Stimulated activated naive CD8-positive, alpha-beta T cell treated with anti-CD3 and anti-CD28 coated beads, Interleukin-15, amount 100 ng/mL, for 72 hours (primary cell): ENCODE measurements around the gene CLOCK.
A peak's percentile ranks its signal among the peaks of the same experiment; 100 is the strongest.

ENCODE experiments used
- ATAC-seq: fragments of 150-1000 bp; cut with Tn5 transposase; 2 replicates; pipeline ENCODE4 v1.10.0; 2021; ENCODE audit warnings: mild to moderate bottlenecking, moderate library complexity
- DNase-seq, 2 donors: peaks; one replicate each; pipeline ENCODE4 v3.0.0; 2021 to 2022
- H3K27ac Mint-ChIP-seq, 2 donors: one replicate each; pipeline ENCODE4 v1.8.0; 2022; ENCODE audit warnings: mild to moderate bottlenecking in 2 of 2, mixed read lengths in 2 of 2, moderate library complexity in 2 of 2
- H3K27me3 Mint-ChIP-seq: one replicate; pipeline ENCODE4 v1.8.0; 2022; ENCODE audit warnings: mixed read lengths
- H3K4me1 Mint-ChIP-seq: one replicate; pipeline ENCODE4 v1.8.0; 2022; ENCODE audit warnings: mild to moderate bottlenecking, mixed read lengths
- H3K4me3 Mint-ChIP-seq, 2 donors: one replicate each; pipeline ENCODE4 v1.8.0; 2022; ENCODE audit warnings: mild to moderate bottlenecking in 2 of 2, mixed read lengths in 2 of 2, moderate library complexity in 1 of 2
- H3K9me3 Mint-ChIP-seq, 2 donors: one replicate each; pipeline ENCODE4 v1.8.0; 2022; ENCODE audit warnings: mixed read lengths in 2 of 2

The CLOCK gene

GRCh38 chr4:55547918-55548317 lies 1.2 kb upstream of the CLOCK start:
- Mint-ChIP-seq H3K4me1 (peaks cover 53% of the 10 kb centered on the region), H3K4me3 (peak overlapping the region; percentile 87 to 96), H3K27me3 (peaks cover 12% of the 10 kb centered on the region), H3K9me3 (no peaks in the 10 kb centered on the region), H3K27ac (no peak overlapping the region)
- DNase-seq (no peak), ATAC-seq (no peak)

- ATAC-seq: no peak
- DNase-seq: no peak
- peak overlapping the region; percentile 87 to 96 for H3K4me3 Mint-ChIP-seq
- no peaks in the 10 kb centered on the region for H3K9me3 Mint-ChIP-seq
- peak overlapping the region in 1 of 2 donors; percentile 94 for H3K27ac Mint-ChIP-seq
- peaks cover 12% of the 10 kb centered on the region for H3K27me3 Mint-ChIP-seq
- peaks cover 58% of the 10 kb centered on the region for H3K4me1 Mint-ChIP-seq
Measured at GRCh38 chr4:55547466-55547770, 709 bp upstream of the CLOCK start.

- Mint-ChIP-seq H3K27ac (peak overlapping the region in 1 of 2 donors; percentile 54), H3K9me3 (no peaks in the 10 kb centered on the region), H3K4me3 (peak overlapping the region; percentile 89 to 96), H3K27me3 (peaks cover 12% of the 10 kb centered on the region), H3K4me1 (peaks cover 56% of the 10 kb centered on the region)
- DNase-seq (no peak), ATAC-seq (peak; percentile 68)
Measured at GRCh38 chr4:55546506-55546755, 278 bp downstream of the CLOCK start.

GRCh38 chr4:55545641-55546505 lies 836 bp downstream of the CLOCK start:
- peak overlapping the region; percentile 91 to 93 for H3K27ac Mint-ChIP-seq
- peaks cover 51% of the 10 kb centered on the region for H3K4me1 Mint-ChIP-seq

DNA sequence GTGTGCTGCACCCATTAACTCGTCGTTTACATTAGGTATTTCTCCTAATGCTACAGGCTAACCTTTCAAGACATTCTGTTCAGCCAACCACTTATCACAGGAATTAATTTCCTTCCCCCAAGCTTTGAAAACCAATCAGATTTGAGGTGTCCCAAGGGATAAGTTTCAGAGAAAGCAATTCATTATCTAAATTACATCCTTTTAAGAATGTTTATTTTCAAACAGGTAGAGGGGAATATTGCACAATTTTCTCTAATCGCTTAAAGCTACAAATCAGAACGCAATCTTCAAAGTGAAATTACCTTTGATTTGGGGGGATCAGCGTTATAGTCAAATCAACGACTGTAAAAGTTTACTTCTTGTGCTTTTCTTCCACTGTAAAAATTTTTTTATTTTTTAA lies 1.6 kb downstream of the CLOCK start:
- Mint-ChIP-seq H3K4me3 (peak overlapping the region; percentile 89 to 90), H3K9me3 (no peaks in the 10 kb centered on the region), H3K27me3 (peaks cover 12% of the 10 kb centered on the region), H3K4me1 (peaks cover 51% of the 10 kb centered on the region), H3K27ac (peak overlapping the region in 1 of 2 donors; percentile 25)
- ATAC-seq (no peak), DNase-seq (no peak)

More at GRCh38 chr4:55545641-55546505, 836 bp downstream of the CLOCK start:
- H3K4me3 Mint-ChIP-seq: peak overlapping the region; percentile 89 to 96
- DNase-seq (peak; percentile 64 to 71), ATAC-seq (peak; percentile 52)
- H3K27me3 Mint-ChIP-seq: peaks cover 12% of the 10 kb centered on the region
- H3K9me3 Mint-ChIP-seq: no peaks in the 10 kb centered on the region

GRCh38 chr4:55543858-55544257 lies 2.9 kb downstream of the CLOCK start:
- Mint-ChIP-seq H3K4me1 (peaks cover 43% of the 10 kb centered on the region), H3K4me3 (peak overlapping the region in 1 of 2 donors; percentile 90), H3K9me3 (no peaks in the 10 kb centered on the region), H3K27ac (no peak overlapping the region), H3K27me3 (peaks cover 5% of the 10 kb centered on the region)
- DNase-seq (no peak), ATAC-seq (no peak)

DNA sequence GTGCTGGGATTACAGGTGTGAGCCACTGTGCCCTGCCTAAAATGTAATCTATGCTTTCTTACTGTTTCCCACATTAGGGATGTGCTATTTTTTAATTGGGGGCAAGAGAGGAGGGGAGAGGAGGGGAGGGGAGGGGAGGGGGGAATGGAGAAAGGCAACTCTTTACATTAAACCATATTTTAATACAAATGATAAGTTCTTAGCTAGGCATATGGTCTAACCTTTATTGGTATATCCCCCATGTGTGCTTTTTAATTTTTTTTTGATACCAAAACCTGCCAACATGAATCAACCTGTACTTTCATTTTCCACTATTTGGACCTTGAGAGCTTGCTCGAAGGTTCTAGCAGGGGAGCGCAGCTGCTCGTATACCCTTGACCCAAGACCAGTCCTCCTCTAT lies 6.4 kb downstream of the CLOCK start:
- H3K27ac Mint-ChIP-seq: no peak overlapping the region
- peaks cover 50% of the 10 kb centered on the region for H3K4me1 Mint-ChIP-seq
- no peaks in the 10 kb centered on the region for H3K9me3 Mint-ChIP-seq
- H3K27me3 Mint-ChIP-seq: no peaks in the 10 kb centered on the region
- no peak overlapping the region for H3K4me3 Mint-ChIP-seq
- ATAC-seq (no peak), DNase-seq (no peak)

GRCh38 chr4:55539658-55540057 lies 7.1 kb downstream of the CLOCK start:
- Mint-ChIP-seq H3K27ac (no peak overlapping the region), H3K4me1 (peaks cover 46% of the 10 kb centered on the region), H3K27me3 (no peaks in the 10 kb centered on the region), H3K4me3 (no peak overlapping the region), H3K9me3 (peaks cover 0 to under 1% of the 10 kb centered on the region in 2 donors)
- DNase-seq: no peak
- no peak for ATAC-seq

DNA sequence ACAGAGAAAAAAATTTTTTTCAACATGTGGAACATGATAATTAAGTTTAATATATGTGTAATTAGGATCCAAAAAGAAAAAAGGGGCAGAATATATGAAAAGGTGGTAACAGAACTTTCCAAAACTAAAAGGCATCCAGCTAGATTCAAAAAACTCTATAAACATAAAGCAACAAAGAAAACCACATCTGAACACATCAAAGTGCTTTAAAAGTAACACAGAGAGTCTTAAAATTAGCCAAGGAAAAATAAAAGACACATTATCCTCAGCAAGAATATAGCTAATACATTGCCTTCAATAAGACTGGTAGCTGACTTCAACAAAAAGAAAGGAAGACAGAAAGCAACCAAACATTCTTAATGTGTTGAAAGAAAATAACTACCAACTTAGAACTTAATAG lies 8.2 kb downstream of the CLOCK start:
- Mint-ChIP-seq H3K4me3 (no peak overlapping the region), H3K27ac (no peak overlapping the region), H3K4me1 (peaks cover 36% of the 10 kb centered on the region), H3K9me3 (peaks cover 9 to 10% of the 10 kb centered on the region in 2 donors), H3K27me3 (no peaks in the 10 kb centered on the region)
- no peak for ATAC-seq
- no peak for DNase-seq

- ATAC-seq: no peak
- H3K27ac Mint-ChIP-seq: no peak overlapping the region
Measured at GRCh38 chr4:55534306-55534705, 12.4 kb downstream of the CLOCK start.

DNA sequence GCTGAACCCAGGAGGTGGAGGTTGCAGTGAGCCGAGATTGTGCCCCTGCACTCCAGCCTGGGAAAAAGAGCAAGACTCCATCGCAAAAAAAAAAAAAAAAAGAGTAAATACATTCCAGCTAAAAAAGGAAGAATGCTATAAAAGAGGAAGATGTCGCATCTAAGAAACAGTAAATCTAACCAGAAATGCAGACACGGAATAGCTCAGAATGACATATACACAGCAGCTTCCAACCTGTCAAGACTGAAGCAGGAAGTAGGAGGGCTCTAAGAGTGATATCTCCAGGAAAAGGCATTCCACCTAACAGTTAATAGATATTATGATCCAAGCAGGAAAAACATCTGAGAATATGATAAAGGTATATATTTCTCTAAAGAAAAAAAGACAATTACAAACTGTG lies 16.0 kb downstream of the CLOCK start:
- Mint-ChIP-seq H3K27me3 (no peaks in the 10 kb centered on the region), H3K4me1 (peaks cover 10% of the 10 kb centered on the region), H3K4me3 (no peak overlapping the region), H3K27ac (no peak overlapping the region), H3K9me3 (peaks cover 16 to 25% of the 10 kb centered on the region in 2 donors)
- no peak for ATAC-seq
- DNase-seq: no peak

More at GRCh38 chr4:55534306-55534705, 12.4 kb downstream of the CLOCK start:
- DNase-seq: no peak
- H3K4me1 Mint-ChIP-seq: peaks cover 28% of the 10 kb centered on the region
- no peak overlapping the region for H3K4me3 Mint-ChIP-seq
- H3K27me3 Mint-ChIP-seq: no peaks in the 10 kb centered on the region
- peaks cover 16 to 25% of the 10 kb centered on the region in 2 donors for H3K9me3 Mint-ChIP-seq

DNA sequence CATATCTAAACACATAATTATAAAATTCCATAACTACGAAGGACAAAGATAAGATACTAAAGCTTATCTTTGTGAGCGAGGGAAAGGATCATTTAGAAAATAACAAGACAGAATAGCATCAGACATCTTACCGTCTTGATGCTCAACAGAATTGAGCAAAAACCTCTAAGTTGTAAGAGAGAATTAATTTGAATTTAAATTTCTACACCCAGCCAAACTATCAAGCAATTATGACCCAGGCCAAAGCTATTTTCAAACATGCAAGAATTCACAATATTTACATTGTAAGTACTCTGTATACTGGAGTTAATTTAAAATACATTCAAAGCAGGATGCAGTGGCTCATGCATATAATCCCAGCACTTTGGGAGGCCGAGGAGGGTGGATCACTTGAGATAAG lies 16.5 kb downstream of the CLOCK start:
- DNase-seq (no peak), ATAC-seq (no peak)
- Mint-ChIP-seq H3K9me3 (peaks cover 16 to 25% of the 10 kb centered on the region in 2 donors), H3K4me3 (no peak overlapping the region), H3K27me3 (no peaks in the 10 kb centered on the region), H3K4me1 (peaks cover 10% of the 10 kb centered on the region), H3K27ac (no peak overlapping the region)

DNA sequence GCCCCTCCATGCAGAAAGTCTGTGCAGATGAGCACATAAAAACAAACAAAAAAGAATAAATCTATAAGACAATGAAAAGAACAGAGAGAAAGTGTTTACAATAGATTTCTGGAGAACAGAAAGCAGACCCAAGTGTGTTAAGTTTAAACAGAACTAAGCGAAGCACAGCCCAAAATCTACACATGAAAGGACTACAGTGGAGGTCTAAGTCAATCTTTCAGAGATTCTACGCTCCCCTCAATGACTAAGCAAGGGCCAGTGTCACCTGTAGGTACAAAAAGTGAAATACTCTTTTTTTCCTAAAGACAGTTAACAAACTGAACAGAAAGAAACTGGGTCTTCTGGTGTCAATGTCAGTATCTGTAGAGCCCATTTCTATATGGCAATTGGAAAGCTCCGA lies 18.2 kb downstream of the CLOCK start:
- Mint-ChIP-seq H3K4me1 (peaks cover 10% of the 10 kb centered on the region), H3K27me3 (no peaks in the 10 kb centered on the region), H3K27ac (peak overlapping the region in 1 of 2 donors; percentile 11), H3K9me3 (peaks cover 7 to 15% of the 10 kb centered on the region in 2 donors), H3K4me3 (no peak overlapping the region)
- no peak for DNase-seq
- no peak for ATAC-seq

- Mint-ChIP-seq H3K4me1 (no peaks in the 10 kb centered on the region), H3K9me3 (no peaks in the 10 kb centered on the region), H3K27ac (peak overlapping the region in 1 of 2 donors; percentile 82), H3K27me3 (no peaks in the 10 kb centered on the region), H3K4me3 (no peak overlapping the region)
- ATAC-seq (no peak), DNase-seq (no peak)
Measured at GRCh38 chr4:55524844-55525571, 21.7 kb downstream of the CLOCK start.

GRCh38 chr4:55518442-55518841 lies 28.3 kb downstream of the CLOCK start:
- Mint-ChIP-seq H3K27me3 (no peaks in the 10 kb centered on the region), H3K9me3 (peaks cover 0 to 5% of the 10 kb centered on the region in 2 donors), H3K27ac (no peak overlapping the region), H3K4me3 (no peak overlapping the region), H3K4me1 (peaks cover 5% of the 10 kb centered on the region)
- no peak for DNase-seq
- ATAC-seq: no peak

DNA sequence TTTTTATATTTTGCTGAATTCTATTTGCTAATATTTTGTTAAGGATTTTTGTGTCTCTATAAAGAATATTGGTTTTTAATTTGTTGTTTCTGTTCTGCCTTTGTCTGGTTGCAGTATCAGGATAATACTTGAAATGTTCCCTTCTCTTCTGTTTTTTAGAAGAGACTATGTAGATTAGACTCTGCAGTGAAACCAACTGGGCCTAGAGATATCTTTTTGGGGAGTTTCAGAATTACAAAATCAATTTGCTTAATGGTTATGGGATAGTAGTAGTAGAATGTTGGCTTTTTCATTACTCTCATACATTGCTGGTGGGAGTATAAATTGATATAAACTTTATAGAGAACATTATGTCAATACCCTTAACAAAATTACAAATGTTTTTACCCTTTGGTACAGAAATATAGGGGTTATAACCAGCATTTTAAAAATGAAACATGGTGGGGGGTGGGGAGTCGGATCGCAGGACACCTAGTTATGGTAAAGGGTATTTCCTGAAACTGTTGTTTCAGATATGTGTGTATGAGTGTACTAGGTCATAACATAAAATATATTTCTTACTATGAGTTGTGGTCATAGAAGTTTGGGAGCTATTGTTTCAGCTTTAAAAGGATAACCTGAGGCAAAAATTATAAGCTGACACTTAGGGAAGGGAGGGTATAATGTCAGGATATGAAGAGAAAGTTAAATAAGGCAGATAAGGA lies 29.0 kb downstream of the CLOCK start:
- DNase-seq (no peak), ATAC-seq (no peak)
- H3K4me3 Mint-ChIP-seq: no peak overlapping the region
- peaks cover 0 to 5% of the 10 kb centered on the region in 2 donors for H3K9me3 Mint-ChIP-seq
- H3K27me3 Mint-ChIP-seq: no peaks in the 10 kb centered on the region
- peak overlapping the region in 1 of 2 donors; percentile 86 for H3K27ac Mint-ChIP-seq
- H3K4me1 Mint-ChIP-seq: peaks cover 5% of the 10 kb centered on the region
